Ishikawa (cell line): Measurements from ENCODE around the gene LATS2.

Experiments used
- CEBPB ChIP-seq: IDR thresholded peaks from 2 replicates; pipeline ENCODE4 v1.6.1; 2012
- CREB1 ChIP-seq: IDR thresholded peaks from 2 replicates; pipeline ENCODE4 v1.6.1; 2012; ENCODE audit warnings: low read depth
- EGR1 ChIP-seq: IDR thresholded peaks from 2 replicates; pipeline ENCODE4 v1.6.1; 2012
- EP300 ChIP-seq: IDR thresholded peaks from 2 replicates; pipeline ENCODE4 v1.6.1; 2012; ENCODE audit warnings: borderline replicate concordance
- FOXM1 ChIP-seq: IDR thresholded peaks from 2 replicates; pipeline ENCODE4 v1.6.1; 2012; ENCODE audit warnings: low read depth, borderline replicate concordance
- MAX ChIP-seq: IDR thresholded peaks from 2 replicates; pipeline ENCODE4 v1.6.1; 2012
- NFIC ChIP-seq: IDR thresholded peaks from 2 replicates; pipeline ENCODE4 v1.6.1; 2012
- RAD21 ChIP-seq: IDR thresholded peaks from 2 replicates; pipeline ENCODE4 v1.6.1; 2012; ENCODE audit warnings: low read depth
- REST ChIP-seq: IDR thresholded peaks from 2 replicates; pipeline ENCODE4 v1.6.1; 2012; ENCODE audit warnings: low read depth, mild to moderate bottlenecking
- TAF1 ChIP-seq: IDR thresholded peaks from 2 replicates; pipeline ENCODE4 v1.6.1; 2012; ENCODE audit warnings: low read depth, mild to moderate bottlenecking
- TCF12 ChIP-seq: IDR thresholded peaks from 2 replicates; pipeline ENCODE4 v1.6.1; 2012; ENCODE audit warnings: low read depth
- TEAD4 ChIP-seq: IDR thresholded peaks from 2 replicates; pipeline ENCODE4 v1.6.1; 2012
- USF1 ChIP-seq: IDR thresholded peaks from 2 replicates; pipeline ENCODE4 v1.6.1; 2012
- YY1 ChIP-seq: IDR thresholded peaks from 2 replicates; pipeline ENCODE4 v1.6.1; 2012; ENCODE audit warnings: low read depth
- ZBTB7A ChIP-seq: IDR thresholded peaks from 2 replicates; pipeline ENCODE4 v1.6.1; 2012; ENCODE audit warnings: low read depth

LATS2 gene

GRCh38 chr13:21100994-21101757, 39.8 kb upstream of the LATS2 start:
- TF ChIP-seq CEBPB (no peak), TEAD4 (no peak), CREB1 (no peak), NFIC (no peak), REST (no peak), RAD21 (no peak), TCF12 (no peak), EP300 (no peak), ZBTB7A (no peak), FOXM1 (no peak), YY1 (no peak), EGR1 (no peak), USF1 (no peak), TAF1 (no peak), MAX (no peak)

- no peak for TF ChIP-seq FOXM1
- no peak for TF ChIP-seq CREB1
- TF ChIP-seq NFIC, result no peak
- TF ChIP-seq MAX, result no peak
- TF ChIP-seq CEBPB, result no peak
- TF ChIP-seq YY1, result no peak
- no peak for TF ChIP-seq ZBTB7A
- TF ChIP-seq USF1, result no peak
- no peak for TF ChIP-seq REST
- no peak for TF ChIP-seq TEAD4
- TF ChIP-seq EP300, result no peak
- TF ChIP-seq EGR1, result no peak
- no peak for TF ChIP-seq TAF1
Observed at GRCh38 chr13:21100211-21100610, 38.8 kb upstream of the LATS2 start.

GRCh38 chr13:21095311-21095710, 33.9 kb upstream of the LATS2 start:
- TF ChIP-seq TCF12, result no peak
- no peak for TF ChIP-seq REST
- TF ChIP-seq ZBTB7A, result no peak
- TF ChIP-seq MAX, result no peak
- no peak for TF ChIP-seq CREB1
- TF ChIP-seq YY1, result no peak
- TF ChIP-seq FOXM1, result no peak
- no peak for TF ChIP-seq USF1
- no peak for TF ChIP-seq TAF1
